Vagina (tissue), 2 donors: Measurements from ENCODE around the gene DHX58. TPM values are rescaled to one million over a fixed set of nuclear protein-coding genes. Genes with fewer than 3 reads are reported as not detected.

ENCODE experiments used
- DNase-seq, 2 donors: peaks; one replicate each; pipeline ENCODE4 v3.0.0-alpha.2; 2017; ENCODE audit errors: extremely low spot score in 2 of 2
- H3K27ac ChIP-seq: fragments of 200-600 bp; sonication (generic); one replicate; pipeline ENCODE4 v1.5.1; 2019
- H3K27me3 ChIP-seq: fragments of 200-600 bp; sonication (generic); one replicate; pipeline ENCODE4 v1.5.1; 2019
- H3K36me3 ChIP-seq, 2 donors: fragments of 200-600 bp; sonication (generic); one replicate each; pipeline ENCODE4 v1.5.1; 2017 to 2019
- H3K4me1 ChIP-seq: fragments of 200-600 bp; sonication (generic); one replicate; pipeline ENCODE4 v1.5.1; 2019
- H3K4me3 ChIP-seq, 2 donors: fragments of 200-600 bp; sonication (generic); 1 replicate in 1 of 2; 2 replicates in 1 of 2; pipeline ENCODE4 v1.5.1; 2016 to 2019
- H3K9me3 ChIP-seq: fragments of 200-600 bp; sonication (generic); one replicate; pipeline ENCODE4 v1.5.1; 2019
- CTCF ChIP-seq, 3 experiments: fragments of 450-650 bp in 2 of 3; fragments of 200-600 bp in 1 of 3; sonication (generic) in 1 of 3; IDR thresholded peaks; one replicate each; pipeline ENCODE4 v1.5.1; 2017 to 2019; ENCODE audit warnings: antibody characterized with exemption in 3 of 3, mild to moderate bottlenecking in 2 of 3, moderate library complexity in 2 of 3
- POLR2A ChIP-seq, 2 donors: fragments of 450-650 bp; IDR thresholded peaks; one replicate each; pipeline ENCODE4 v1.6.1; 2017; ENCODE audit warnings: antibody characterized with exemption in 2 of 2, mild to moderate bottlenecking in 2 of 2, moderate library complexity in 2 of 2
- POLR2AphosphoS5 ChIP-seq, 2 donors: sonication (generic); formaldehyde crosslinking; IDR thresholded peaks; one replicate each; pipeline ENCODE4 v1.9.0; 2017; ENCODE audit warnings: antibody characterized with exemption in 2 of 2, mild to moderate bottlenecking in 2 of 2, low read depth in 1 of 2; ENCODE audit not compliant: insufficient read depth in 1 of 2
- intact Hi-C: fragments of 100-400 bp; cut with DNase I; formaldehyde crosslinking; loops from one replicate; pipeline ENCODE4 v1.15.1; 2023
- total RNA-seq: library from RNA; depleted of rRNA; stranded (reverse); fragments of >200 nt; gene quantifications from one replicate; pipeline ENCODE4 v1.2.3, GENCODE V29; 2016

DHX58 gene
- total RNA-seq, 1 donor from 2014 or later, result 8.1 TPM

GRCh38 chr17:42053731-42054500 lies 58.6 kb downstream of the DHX58 start:
- intact Hi-C loops, result no loop called here
- TF ChIP-seq CTCF (IDR thresholded peaks at IDR 0.05) (no peak), POLR2A (IDR thresholded peaks at IDR 0.05) (no peak), POLR2AphosphoS5 (IDR thresholded peaks at IDR 0.05; ENCODE audit: insufficient read depth in 1 of 2, low read depth in 1 of 2) (no peak)
- Histone ChIP-seq H3K4me1 (peaks cover 9% of the 10 kb centered on the region), H3K27ac (no peak overlapping the region), H3K36me3 (no peaks in the 10 kb centered on the region), H3K27me3 (peaks cover 4% of the 10 kb centered on the region), H3K9me3 (no peaks in the 10 kb centered on the region), H3K4me3 (no peak overlapping the region)
- no peak for DNase-seq

- H3K36me3 ChIP-seq, result no peaks in the 10 kb centered on the region
- intact Hi-C loops, result no loop called here
- H3K4me3 ChIP-seq, result no peak overlapping the region
- H3K27ac ChIP-seq, result no peak overlapping the region
- DNase-seq, result no peak
- TF ChIP-seq POLR2AphosphoS5 (IDR thresholded peaks at IDR 0.05; ENCODE audit: insufficient read depth in 1 of 2, low read depth in 1 of 2), result no peak
- TF ChIP-seq POLR2A (IDR thresholded peaks at IDR 0.05), result no peak
- TF ChIP-seq CTCF (IDR thresholded peaks at IDR 0.05), result no peak
- peaks cover 4% of the 10 kb centered on the region for H3K27me3 ChIP-seq
- H3K4me1 ChIP-seq, result peaks cover 9% of the 10 kb centered on the region
- H3K9me3 ChIP-seq, result no peaks in the 10 kb centered on the region
Observed at GRCh38 chr17:42052346-42052877, 60.1 kb downstream of the DHX58 start.

GRCh38 chr17:42051645-42052044 lies 60.9 kb downstream of the DHX58 start:
- intact Hi-C loops, result no loop called here
- no peak overlapping the region for H3K4me3 ChIP-seq
- no peaks in the 10 kb centered on the region for H3K9me3 ChIP-seq
- H3K36me3 ChIP-seq, result no peaks in the 10 kb centered on the region
- DNase-seq, result no peak
- TF ChIP-seq POLR2AphosphoS5 (IDR thresholded peaks at IDR 0.05; ENCODE audit: insufficient read depth in 1 of 2, low read depth in 1 of 2), result no peak
- no peak for TF ChIP-seq POLR2A (IDR thresholded peaks at IDR 0.05)
- no peak for TF ChIP-seq CTCF (IDR thresholded peaks at IDR 0.05)
- peaks cover 4% of the 10 kb centered on the region for H3K27me3 ChIP-seq
- peaks cover 9% of the 10 kb centered on the region for H3K4me1 ChIP-seq
- no peak overlapping the region for H3K27ac ChIP-seq

Other genes with a start within 250 kb of the DHX58 start
- gene KLHL11, start 247.3 kb downstream of the DHX58 start, total RNA-seq, result 15.2 TPM
- gene ACLY, start 193.8 kb downstream of the DHX58 start, total RNA-seq, result 74.9 TPM
- gene ODAD4, start 182.1 kb downstream of the DHX58 start, total RNA-seq, result 1.7 TPM
- 54.0 TPM for gene CNP, start 145.9 kb downstream of the DHX58 start, total RNA-seq
- gene DNAJC7, start 95.3 kb downstream of the DHX58 start, total RNA-seq, result 60.2 TPM
- gene NKIRAS2, start 92.6 kb downstream of the DHX58 start, total RNA-seq, result 28.7 TPM
- 0.49 TPM for gene C17orf113, start 62.1 kb downstream of the DHX58 start, total RNA-seq
- gene ZNF385C, start 14.2 kb downstream of the DHX58 start, total RNA-seq, result 0.49 TPM
- 63.1 TPM for gene KAT2A, start 8.7 kb upstream of the DHX58 start, total RNA-seq
- 1.2 TPM for gene HSPB9, start 10.1 kb upstream of the DHX58 start, total RNA-seq
- 111 TPM for gene RAB5C, start 42.3 kb upstream of the DHX58 start, total RNA-seq
- gene KCNH4, start 68.4 kb upstream of the DHX58 start, total RNA-seq, result not detected
- gene HCRT, start 72.7 kb upstream of the DHX58 start, total RNA-seq, result not detected
- gene GHDC, start 81.8 kb upstream of the DHX58 start, total RNA-seq, result 35.1 TPM
- gene STAT5B, start 163.7 kb upstream of the DHX58 start, total RNA-seq, result 74.6 TPM
- gene STAT5A, start 175.8 kb upstream of the DHX58 start, total RNA-seq, result 38.3 TPM